Measurements from ENCODE around the gene LHFPL6. TPM values are rescaled to one million over a fixed set of nuclear protein-coding genes. Genes with fewer than 3 reads are reported as not detected.
A peak's percentile ranks its signal among the peaks of the same experiment; 100 is the strongest.

Gene LHFPL6
- total and polyA plus RNA-seq, 10 donors = 6.9 to 49.0 (median 30.5) TPM

DNA sequence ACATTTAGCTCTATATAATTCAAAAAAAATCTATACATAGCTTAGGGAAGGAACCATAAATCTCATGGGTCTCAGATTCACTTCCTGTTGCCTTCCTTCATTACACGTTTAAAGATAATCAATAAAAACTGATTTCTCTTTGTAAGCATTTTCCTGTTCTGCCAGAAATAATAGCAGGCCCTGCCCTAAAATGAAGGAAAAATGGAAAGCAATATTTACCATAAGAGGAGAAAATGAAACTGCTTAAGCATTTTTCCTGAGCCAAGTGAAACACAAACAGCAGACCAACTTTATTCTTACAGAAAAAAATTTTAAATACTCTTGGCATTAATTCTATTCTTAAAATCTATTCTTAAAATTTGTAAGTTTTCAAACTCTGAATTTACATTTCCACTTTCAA is 4.0 kb downstream of the LHFPL6 start:
- Histone ChIP-seq H3K4me1 (peaks cover 0 to 41% (median 16%) of the 10 kb centered on the region in 6 donors), H3K4me3 (peak overlapping the region in 2 of 8 donors; percentile 79 to 86), H3K36me3 (peaks cover 0 to 3% (median 0%) of the 10 kb centered on the region in 6 donors), H3K27ac (no peak overlapping the region), H3K27me3 (replicated peaks in 1 of 7) (peaks cover 0 to 36% (median 12%) of the 10 kb centered on the region in 7 donors), H3K9me3 (no peaks in the 10 kb centered on the region)
- 2 to 11% (median 6%) methylated on average over 1 of the region's 1 CpG for WGBS, 5 donors
- intact Hi-C loops (cut with DNase I; ENCODE audit: low total_unique reads) = no loop called here
- no peak for TF ChIP-seq POLR2A (IDR thresholded peaks at IDR 0.05)
- TF ChIP-seq POLR2AphosphoS5 (IDR thresholded peaks at IDR 0.05) = no peak
- TF ChIP-seq, protein P1, sequence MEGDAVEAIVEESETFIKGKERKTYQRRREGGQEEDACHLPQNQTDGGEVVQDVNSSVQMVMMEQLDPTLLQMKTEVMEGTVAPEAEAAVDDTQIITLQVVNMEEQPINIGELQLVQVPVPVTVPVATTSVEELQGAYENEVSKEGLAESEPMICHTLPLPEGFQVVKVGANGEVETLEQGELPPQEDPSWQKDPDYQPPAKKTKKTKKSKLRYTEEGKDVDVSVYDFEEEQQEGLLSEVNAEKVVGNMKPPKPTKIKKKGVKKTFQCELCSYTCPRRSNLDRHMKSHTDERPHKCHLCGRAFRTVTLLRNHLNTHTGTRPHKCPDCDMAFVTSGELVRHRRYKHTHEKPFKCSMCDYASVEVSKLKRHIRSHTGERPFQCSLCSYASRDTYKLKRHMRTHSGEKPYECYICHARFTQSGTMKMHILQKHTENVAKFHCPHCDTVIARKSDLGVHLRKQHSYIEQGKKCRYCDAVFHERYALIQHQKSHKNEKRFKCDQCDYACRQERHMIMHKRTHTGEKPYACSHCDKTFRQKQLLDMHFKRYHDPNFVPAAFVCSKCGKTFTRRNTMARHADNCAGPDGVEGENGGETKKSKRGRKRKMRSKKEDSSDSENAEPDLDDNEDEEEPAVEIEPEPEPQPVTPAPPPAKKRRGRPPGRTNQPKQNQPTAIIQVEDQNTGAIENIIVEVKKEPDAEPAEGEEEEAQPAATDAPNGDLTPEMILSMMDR (IDR thresholded peaks at IDR 0.05 in 8 of 11, conservative IDR thresholded peaks at IDR 0.05 in 3 of 11) = no peak
- no peak for DNase-seq

DNA sequence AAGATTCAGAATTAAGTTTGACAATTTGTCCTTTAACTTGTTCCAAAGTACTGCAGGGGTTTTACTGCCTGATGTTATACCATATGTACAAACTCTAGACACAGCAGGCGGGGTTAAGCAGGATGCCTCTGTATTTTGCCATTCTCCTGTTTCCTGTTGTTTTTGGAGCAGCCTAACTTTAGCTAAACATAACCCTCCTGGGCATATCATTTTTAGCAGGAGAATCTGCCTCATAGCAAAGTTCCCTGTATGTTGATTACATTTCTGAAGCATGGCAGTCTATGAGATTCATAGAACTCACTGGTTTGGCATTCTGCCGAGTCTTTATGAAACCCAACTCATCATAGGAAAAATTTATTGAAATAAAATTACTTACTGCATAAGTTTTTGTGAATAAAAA is 5.2 kb downstream of the LHFPL6 start:
- no peak for DNase-seq
- intact Hi-C loops (cut with DNase I; ENCODE audit: low total_unique reads) = no loop called here
- Histone ChIP-seq H3K9me3 (no peaks in the 10 kb centered on the region), H3K36me3 (peaks cover 0 to 3% (median 0%) of the 10 kb centered on the region in 6 donors), H3K27ac (no peak overlapping the region), H3K4me3 (no peak overlapping the region), H3K27me3 (replicated peaks in 1 of 7) (peaks cover 0 to 24% (median 8%) of the 10 kb centered on the region in 7 donors), H3K4me1 (peaks cover 0 to 30% (median 10%) of the 10 kb centered on the region in 6 donors)
- TF ChIP-seq, protein P1 (IDR thresholded peaks at IDR 0.05 in 8 of 11, conservative IDR thresholded peaks at IDR 0.05 in 3 of 11) = no peak
- no peak for TF ChIP-seq POLR2A (IDR thresholded peaks at IDR 0.05)
- no peak for TF ChIP-seq POLR2AphosphoS5 (IDR thresholded peaks at IDR 0.05)
- WGBS, 5 donors = 72 to 83% (median 77%) methylated on average over 2 of the region's 2 CpGs

DNA sequence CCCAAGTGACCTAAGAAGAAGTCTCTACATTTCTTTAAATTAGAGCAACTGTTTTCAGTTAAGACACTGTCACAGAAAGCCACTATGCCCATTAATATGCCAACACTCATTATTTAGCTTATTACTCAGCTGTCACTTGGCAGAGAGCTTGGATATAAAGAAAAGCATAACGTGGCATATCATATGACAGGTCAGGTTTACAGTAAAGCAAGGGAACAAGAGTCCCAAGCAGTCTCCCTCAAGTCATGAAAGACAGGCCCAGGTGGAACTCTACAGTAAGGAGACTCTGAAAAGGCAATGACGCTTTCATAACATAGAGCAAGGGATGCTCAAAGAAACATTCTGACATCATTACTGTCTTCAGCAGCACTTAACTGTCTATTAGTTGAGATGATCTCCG is 6.3 kb downstream of the LHFPL6 start:
- WGBS, 5 donors = 74 to 93% (median 85%) methylated on average over 3 of the region's 3 CpGs
- H3K4me1 ChIP-seq = peaks cover 0 to 18% (median 0%) of the 10 kb centered on the region in 6 donors
- TF ChIP-seq POLR2A (IDR thresholded peaks at IDR 0.05) (no peak), POLR2AphosphoS5 (IDR thresholded peaks at IDR 0.05) (no peak)
- TF ChIP-seq, protein P1 (IDR thresholded peaks at IDR 0.05 in 8 of 11, conservative IDR thresholded peaks at IDR 0.05 in 3 of 11) = no peak
- H3K27me3 ChIP-seq (replicated peaks in 1 of 7) = peaks cover 0 to 13% (median 0%) of the 10 kb centered on the region in 7 donors
- no peak overlapping the region for H3K4me3 ChIP-seq
- no peak overlapping the region for H3K27ac ChIP-seq
- no peaks in the 10 kb centered on the region for H3K9me3 ChIP-seq
- intact Hi-C loops (cut with DNase I; ENCODE audit: low total_unique reads) = no loop called here
- H3K36me3 ChIP-seq = peaks cover 0 to 3% (median 0%) of the 10 kb centered on the region in 6 donors
- DNase-seq = no peak

DNA sequence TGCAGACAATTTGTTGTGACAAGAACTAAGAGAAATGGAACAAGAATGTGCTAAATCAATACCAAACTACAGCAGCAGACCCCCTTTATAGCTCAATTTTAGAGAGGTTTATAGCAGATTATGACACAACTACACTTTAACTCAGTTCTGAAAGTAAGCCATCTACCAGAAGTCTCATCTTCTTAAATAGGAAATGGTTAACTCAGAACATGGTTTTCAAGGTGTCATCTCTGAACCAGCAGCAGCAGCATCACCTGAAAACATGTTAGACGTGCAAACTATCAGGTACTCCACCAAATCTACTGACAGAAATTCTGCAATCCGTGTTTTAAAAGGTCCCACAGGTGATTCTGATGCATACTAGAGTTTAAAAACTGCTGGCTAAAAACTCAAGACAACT is 6.8 kb downstream of the LHFPL6 start:
- TF ChIP-seq, protein P1 (IDR thresholded peaks at IDR 0.05 in 8 of 11, conservative IDR thresholded peaks at IDR 0.05 in 3 of 11) = no peak
- TF ChIP-seq POLR2A (IDR thresholded peaks at IDR 0.05) (no peak), POLR2AphosphoS5 (IDR thresholded peaks at IDR 0.05) (no peak)
- no peaks in the 10 kb centered on the region for H3K9me3 ChIP-seq
- DNase-seq = no peak
- H3K4me1 ChIP-seq = peaks cover 0 to 14% (median 0%) of the 10 kb centered on the region in 6 donors
- H3K27me3 ChIP-seq (replicated peaks in 1 of 7) = peaks cover 0 to 8% (median 0%) of the 10 kb centered on the region in 7 donors
- intact Hi-C loops (cut with DNase I; ENCODE audit: low total_unique reads) = no loop called here
- 69 to 87% (median 84%) methylated on average over 2 of the region's 2 CpGs for WGBS, 5 donors
- peaks cover 0 to 3% (median 0%) of the 10 kb centered on the region in 6 donors for H3K36me3 ChIP-seq
- H3K27ac ChIP-seq = no peak overlapping the region
- H3K4me3 ChIP-seq = no peak overlapping the region
